Tibial nerve (tissue), 4 donors: ENCODE measurements around the gene RCAN2.

Experiments used
- EP300 ChIP-seq, 2 donors: sonication (generic); formaldehyde crosslinking; IDR thresholded peaks; one replicate each; pipeline ENCODE4 v1.6.1; 2017; ENCODE audit warnings: antibody characterized with exemption in 2 of 2, mild to moderate bottlenecking in 1 of 2
- TF ChIP-seq, protein P1 (sequence below), 5 experiments: fragments of 200-600 bp in 3 of 5; fragments of 450-650 bp in 2 of 5; sonication (generic) in 3 of 5; IDR thresholded peaks; one replicate each; pipeline ENCODE4 v1.5.1; 2016 to 2019; ENCODE audit warnings: antibody characterized with exemption in 5 of 5, mild to moderate bottlenecking in 3 of 5, moderate library complexity in 2 of 5

DNA sequence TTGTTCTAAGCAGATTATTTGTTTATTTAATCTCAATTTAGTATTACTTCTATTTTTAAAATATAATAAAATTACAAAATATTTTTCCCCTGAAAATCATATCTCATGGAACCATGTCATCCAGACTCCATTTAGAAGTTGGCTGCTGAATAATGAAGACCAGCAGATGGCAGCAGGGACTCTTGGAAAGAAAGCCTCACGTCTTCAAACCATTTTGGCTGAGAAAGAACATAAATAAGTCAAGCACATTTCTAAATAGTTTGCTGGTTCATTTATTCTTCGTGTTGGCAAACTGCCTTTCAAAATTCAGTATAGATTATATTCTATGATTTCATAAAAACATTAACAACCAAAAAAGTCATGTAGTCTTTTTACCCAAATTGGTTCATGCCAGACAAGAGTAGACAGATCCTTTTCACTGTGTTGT is 71.7 kb downstream of the RCAN2 start:
- TF ChIP-seq, protein P1, sequence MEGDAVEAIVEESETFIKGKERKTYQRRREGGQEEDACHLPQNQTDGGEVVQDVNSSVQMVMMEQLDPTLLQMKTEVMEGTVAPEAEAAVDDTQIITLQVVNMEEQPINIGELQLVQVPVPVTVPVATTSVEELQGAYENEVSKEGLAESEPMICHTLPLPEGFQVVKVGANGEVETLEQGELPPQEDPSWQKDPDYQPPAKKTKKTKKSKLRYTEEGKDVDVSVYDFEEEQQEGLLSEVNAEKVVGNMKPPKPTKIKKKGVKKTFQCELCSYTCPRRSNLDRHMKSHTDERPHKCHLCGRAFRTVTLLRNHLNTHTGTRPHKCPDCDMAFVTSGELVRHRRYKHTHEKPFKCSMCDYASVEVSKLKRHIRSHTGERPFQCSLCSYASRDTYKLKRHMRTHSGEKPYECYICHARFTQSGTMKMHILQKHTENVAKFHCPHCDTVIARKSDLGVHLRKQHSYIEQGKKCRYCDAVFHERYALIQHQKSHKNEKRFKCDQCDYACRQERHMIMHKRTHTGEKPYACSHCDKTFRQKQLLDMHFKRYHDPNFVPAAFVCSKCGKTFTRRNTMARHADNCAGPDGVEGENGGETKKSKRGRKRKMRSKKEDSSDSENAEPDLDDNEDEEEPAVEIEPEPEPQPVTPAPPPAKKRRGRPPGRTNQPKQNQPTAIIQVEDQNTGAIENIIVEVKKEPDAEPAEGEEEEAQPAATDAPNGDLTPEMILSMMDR (IDR thresholded peaks at IDR 0.05), result peak; percentile 62 to 77 (median 72)
- TF ChIP-seq EP300 (IDR thresholded peaks at IDR 0.05), result no peak
